ENCODE results near the gene DPM3.

DPM3 gene

DNA sequence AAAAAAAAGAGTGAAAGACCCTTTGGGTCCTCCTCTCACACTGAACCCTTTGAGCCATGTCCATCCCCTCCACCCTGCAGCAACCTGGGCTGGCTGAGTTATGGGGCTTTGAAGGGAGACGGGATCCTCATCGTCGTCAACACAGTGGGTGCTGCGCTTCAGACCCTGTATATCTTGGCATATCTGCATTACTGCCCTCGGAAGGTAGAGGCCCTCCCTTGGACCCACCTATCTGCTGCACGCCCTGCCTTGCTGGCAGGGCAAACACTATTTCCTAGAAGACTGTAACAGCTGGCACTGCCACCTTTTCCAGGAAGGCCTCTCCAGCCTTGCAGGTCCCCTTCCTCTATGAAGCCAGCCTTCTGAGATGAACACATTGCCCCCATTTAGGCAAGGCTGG, 3.6 kb downstream of the DPM3 start:
- DNase-seq (ENCODE audit: extremely low read depth, low read depth), result no peak
- TF ChIP-seq, protein P1, sequence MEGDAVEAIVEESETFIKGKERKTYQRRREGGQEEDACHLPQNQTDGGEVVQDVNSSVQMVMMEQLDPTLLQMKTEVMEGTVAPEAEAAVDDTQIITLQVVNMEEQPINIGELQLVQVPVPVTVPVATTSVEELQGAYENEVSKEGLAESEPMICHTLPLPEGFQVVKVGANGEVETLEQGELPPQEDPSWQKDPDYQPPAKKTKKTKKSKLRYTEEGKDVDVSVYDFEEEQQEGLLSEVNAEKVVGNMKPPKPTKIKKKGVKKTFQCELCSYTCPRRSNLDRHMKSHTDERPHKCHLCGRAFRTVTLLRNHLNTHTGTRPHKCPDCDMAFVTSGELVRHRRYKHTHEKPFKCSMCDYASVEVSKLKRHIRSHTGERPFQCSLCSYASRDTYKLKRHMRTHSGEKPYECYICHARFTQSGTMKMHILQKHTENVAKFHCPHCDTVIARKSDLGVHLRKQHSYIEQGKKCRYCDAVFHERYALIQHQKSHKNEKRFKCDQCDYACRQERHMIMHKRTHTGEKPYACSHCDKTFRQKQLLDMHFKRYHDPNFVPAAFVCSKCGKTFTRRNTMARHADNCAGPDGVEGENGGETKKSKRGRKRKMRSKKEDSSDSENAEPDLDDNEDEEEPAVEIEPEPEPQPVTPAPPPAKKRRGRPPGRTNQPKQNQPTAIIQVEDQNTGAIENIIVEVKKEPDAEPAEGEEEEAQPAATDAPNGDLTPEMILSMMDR (IDR thresholded peaks at IDR 0.05; ENCODE audit: low read depth, low read length), result no peak

DNA sequence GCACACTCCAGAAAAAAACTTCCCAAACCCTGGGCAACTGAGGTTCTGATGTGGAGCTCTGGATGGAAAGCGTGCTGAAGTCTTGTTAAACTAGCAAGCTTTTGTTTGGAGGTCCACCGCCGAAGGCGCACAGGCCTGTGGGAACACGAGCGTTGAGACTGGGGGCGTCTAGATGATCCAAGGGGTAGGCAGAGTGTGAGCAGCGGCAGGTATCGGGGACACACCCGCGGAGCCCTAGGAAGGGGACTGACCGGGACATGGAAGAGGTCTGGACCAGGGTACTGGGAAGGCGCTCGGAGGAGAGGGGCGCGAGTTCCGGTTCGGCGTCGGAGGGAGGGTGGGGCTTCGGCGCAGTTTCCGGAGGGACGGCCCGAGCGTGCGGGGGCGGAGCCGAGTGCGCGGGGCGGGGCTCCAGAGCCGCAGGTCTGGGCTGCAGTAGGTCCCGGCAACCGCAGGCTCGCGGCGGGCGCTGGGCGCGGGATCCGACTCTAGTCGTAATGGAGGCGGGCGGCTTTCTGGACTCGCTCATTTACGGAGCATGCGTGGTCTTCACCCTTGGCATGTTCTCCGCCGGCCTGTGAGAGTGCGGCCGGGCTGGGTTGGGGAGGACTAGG, 4.8 kb downstream of the DPM3 start, which contains the start of gene SLC50A1:
SLC50A1 (plus strand) TSS at position 438 of the 614 bp plus-strand sequence; CDS start at position 498, 60 bp downstream.
- TF ChIP-seq, protein P1 (IDR thresholded peaks at IDR 0.05; ENCODE audit: low read depth, low read length), result no peak
- peak; percentile 83 for DNase-seq (ENCODE audit: extremely low read depth, low read depth)

DNA sequence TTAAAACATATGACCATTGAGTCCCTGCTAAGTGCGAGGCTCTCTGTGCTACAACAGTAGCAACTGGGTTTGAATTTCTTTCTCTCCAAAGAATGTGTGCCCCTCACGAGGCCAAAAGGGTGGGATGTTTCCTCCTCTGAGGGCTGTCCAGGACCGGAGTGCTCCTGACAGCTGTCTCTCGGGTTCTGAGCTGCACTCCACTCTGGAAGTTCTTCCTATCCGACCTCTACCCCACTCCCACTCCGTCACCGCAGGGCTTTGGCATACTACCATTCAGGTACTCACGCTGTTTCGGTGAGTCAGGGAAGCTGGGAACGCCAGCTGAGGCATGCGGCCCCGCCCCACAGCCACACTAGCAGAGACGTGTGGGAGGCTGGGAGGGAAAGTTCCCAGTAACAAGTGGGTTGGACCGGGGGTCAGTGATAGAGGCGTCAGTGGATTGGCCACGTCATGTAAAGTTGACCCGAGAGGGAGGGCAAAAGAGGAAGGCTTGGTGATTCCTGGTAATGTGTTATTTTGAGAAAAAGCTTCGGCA, 5.4 kb downstream of the DPM3 start:
- DNase-seq (ENCODE audit: extremely low read depth, low read depth), result peak; percentile 80
- TF ChIP-seq, protein P1 (IDR thresholded peaks at IDR 0.05; ENCODE audit: low read depth, low read length), result no peak

DNA sequence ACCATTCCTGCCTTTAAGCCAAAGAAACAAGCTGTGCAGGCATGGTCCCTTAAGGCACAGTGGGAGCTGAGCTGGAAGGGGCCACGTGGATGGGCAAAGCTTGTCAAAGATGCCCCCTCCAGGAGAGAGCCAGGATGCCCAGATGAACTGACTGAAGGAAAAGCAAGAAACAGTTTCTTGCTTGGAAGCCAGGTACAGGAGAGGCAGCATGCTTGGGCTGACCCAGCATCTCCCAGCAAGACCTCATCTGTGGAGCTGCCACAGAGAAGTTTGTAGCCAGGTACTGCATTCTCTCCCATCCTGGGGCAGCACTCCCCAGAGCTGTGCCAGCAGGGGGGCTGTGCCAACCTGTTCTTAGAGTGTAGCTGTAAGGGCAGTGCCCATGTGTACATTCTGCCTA, 6.0 kb downstream of the DPM3 start:
- TF ChIP-seq, protein P1 (IDR thresholded peaks at IDR 0.05; ENCODE audit: low read depth, low read length), result no peak
- no peak for DNase-seq (ENCODE audit: extremely low read depth, low read depth)

DNA sequence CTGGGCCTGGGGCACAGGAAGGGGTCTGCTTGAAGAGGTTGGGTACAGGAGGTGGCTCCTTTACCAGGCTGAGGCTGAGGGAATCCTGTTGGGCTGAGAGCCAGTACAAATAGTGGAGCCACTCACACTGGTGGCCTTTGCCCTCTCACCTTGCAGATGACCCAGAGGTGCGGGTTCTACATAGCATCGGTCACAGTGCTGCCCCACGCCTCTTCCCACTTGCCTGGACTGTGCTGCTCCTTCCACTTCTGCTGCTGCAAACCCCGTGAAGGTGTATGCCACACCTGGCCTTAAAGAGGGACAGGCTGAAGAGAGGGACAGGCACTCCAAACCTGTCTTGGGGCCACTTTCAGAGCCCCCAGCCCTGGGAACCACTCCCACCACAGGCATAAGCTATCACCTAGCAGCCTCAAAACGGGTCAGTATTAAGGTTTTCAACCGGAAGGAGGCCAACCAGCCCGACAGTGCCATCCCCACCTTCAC, 6.5 kb downstream of the DPM3 start:
- TF ChIP-seq, protein P1 (IDR thresholded peaks at IDR 0.05; ENCODE audit: low read depth, low read length), result no peak
- no peak for DNase-seq (ENCODE audit: extremely low read depth, low read depth)

DNA sequence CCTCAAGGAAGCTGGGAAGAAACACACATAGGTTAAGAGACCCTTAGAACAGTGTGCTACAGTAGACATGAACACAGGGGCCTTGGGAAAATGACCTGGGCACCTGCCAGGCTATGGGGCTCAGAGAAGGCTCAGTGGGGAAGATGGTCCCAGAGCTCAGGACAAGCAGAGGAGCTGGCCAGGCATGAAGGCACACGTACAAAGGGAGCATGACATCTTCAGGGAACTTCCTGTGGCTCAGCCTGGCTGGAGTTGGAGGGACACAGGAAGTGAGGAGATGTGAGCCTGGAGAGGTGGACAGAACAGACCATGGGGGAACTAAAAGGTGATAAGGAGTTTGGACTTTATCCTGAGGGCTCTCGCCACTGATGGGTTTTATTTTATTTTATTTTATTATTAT, 8.5 kb downstream of the DPM3 start:
- no peak for DNase-seq (ENCODE audit: extremely low read depth, low read depth)

DNA sequence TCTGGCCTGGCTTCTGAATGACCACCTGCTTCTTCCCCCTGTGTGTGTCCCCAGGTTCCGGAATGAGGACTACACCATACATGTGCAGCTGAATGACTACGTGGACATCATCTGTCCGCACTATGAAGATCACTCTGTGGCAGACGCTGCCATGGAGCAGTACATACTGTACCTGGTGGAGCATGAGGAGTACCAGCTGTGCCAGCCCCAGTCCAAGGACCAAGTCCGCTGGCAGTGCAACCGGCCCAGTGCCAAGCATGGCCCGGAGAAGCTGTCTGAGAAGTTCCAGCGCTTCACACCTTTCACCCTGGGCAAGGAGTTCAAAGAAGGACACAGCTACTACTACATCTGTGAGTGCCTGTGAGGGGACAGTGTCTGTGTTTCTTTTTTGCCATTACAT, 9.0 kb downstream of the DPM3 start:
- TF ChIP-seq, protein P1 (IDR thresholded peaks at IDR 0.05; ENCODE audit: low read depth, low read length), result no peak
- DNase-seq (ENCODE audit: extremely low read depth, low read depth), result no peak

More for the DNA sequence above, 8.5 kb downstream of the DPM3 start:
- TF ChIP-seq, protein P1 (IDR thresholded peaks at IDR 0.05; ENCODE audit: low read depth, low read length), result no peak

Measured in AG09319 (cell line).